Measurements from ENCODE around the gene KCNK16.

KCNK16 gene

DNA sequence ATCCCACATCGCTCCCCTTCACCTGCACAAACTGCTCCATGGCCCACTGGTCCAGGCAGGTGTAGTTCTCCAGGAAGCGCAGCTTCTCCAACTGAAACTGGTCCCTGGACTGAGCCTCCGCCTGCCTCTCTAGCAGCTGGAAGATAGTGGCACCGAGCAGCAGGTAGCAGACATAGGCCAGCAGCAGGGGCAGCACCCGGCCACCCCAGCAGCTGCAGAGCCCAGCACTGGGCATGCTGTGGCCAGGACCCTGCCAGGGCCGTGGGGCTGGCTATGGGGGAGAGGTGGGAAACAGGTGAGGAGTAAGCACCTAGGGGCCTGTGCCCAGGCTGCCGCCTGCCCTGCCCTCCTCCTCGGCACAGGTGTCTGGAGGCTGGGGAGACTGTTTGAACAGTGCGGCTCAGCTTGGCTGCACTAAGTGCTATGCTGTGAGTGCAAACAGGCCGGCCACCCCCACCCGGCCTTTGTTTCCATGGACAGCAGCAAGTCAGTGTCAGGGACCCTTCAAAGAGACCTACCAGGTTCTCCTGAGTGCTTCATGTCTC is at the start of gene KCNK16:
Gene KCNK16 (minus strand): TSS at position 397 of the 545 bp plus-strand sequence. CDS start 162 bp downstream, at position 235.
- no peak for DNase-seq

DNA sequence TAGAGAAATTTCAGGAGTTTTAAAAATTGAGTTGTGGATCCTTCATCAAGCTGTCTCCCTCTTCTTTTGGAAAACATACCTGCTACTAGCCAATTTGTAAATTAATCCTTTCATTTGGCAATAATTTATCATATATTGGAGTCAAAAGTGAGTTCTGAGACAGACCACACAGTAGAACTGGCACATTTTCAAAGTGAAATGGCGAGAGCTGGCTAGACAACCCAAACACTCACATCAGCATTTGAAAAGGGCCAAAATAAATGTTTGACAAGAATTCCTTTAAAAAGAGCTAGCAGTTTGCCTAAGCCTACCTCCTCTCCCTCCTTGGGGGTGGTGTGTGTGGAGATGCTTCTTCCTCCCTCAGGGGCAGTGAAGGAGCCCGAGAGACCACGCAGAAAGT is 47.9 kb upstream of the KCNK16 start:
- no peak for DNase-seq

DNA sequence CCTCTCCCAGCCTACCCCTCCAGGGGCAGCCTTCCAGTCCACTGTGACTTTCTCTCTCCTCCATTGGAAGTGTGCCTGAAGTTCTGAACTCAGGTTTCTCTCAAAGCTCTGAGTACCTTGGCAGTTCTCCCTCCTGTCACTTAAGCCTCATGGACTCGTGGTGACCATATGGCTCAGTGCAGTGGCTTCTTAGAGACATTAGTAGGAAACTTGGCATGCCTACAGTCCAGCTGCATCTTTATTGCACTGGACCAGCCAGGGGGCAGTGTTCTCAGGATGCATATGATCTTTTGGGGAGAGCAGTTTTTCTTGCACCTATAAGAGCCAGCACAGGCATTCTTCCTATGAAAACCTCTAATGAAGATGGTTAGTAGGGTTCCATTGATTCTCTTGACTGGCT is 47.5 kb upstream of the KCNK16 start:
- DNase-seq, result no peak

DNA sequence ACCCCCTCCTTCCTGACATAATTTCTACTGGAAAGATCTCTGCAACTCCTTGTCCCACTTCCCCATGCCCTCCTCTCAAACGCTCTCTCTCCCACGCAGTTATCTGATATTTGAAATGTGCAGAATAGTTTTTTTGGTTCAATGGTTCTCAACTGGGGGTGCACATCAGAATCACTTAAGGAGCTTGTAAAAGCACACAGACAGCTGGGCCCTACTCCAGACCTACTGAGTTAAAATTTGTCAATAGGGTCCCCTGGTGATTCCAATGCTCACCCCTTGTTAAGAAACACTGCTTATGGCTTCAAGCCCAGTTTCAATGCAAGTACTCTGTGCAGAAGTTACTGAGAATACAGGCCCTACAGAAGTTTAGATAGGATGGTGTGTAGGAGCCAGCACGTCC is 45.2 kb upstream of the KCNK16 start:
- DNase-seq, result no peak

DNA sequence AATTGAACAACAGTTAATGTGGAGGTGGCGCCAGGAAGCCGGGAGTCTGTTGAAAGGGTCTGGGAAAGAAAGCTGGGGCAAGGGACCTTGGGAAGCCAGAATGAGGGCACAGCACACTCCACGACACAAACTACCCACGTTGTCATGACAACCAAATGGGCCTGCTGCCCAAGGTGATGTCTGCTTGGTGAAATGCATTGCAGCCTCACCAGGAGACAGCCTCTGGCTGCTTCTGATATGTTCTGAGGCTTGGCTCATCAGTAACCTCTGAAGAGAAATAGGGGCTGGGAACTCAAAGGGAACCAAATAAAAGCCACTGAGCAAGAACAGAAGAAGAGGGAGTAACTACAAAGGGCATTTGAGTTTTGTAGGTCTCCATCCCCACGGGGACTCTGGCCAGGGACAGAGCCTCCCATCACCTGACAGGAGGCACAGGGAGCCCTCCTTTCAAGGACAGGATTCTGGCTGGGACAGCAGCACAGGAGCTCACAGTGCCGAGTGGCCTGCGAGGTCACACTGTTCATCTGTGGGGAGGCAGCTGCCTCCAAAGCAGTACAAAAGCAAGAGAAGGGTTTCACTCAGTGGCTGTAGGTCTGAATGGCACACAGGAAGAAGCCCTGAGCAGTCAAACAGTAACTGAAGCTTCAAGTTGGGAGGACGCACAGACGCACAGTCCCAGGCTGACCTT is 44.6 kb upstream of the KCNK16 start:
- DNase-seq, result peak; percentile 53

DNA sequence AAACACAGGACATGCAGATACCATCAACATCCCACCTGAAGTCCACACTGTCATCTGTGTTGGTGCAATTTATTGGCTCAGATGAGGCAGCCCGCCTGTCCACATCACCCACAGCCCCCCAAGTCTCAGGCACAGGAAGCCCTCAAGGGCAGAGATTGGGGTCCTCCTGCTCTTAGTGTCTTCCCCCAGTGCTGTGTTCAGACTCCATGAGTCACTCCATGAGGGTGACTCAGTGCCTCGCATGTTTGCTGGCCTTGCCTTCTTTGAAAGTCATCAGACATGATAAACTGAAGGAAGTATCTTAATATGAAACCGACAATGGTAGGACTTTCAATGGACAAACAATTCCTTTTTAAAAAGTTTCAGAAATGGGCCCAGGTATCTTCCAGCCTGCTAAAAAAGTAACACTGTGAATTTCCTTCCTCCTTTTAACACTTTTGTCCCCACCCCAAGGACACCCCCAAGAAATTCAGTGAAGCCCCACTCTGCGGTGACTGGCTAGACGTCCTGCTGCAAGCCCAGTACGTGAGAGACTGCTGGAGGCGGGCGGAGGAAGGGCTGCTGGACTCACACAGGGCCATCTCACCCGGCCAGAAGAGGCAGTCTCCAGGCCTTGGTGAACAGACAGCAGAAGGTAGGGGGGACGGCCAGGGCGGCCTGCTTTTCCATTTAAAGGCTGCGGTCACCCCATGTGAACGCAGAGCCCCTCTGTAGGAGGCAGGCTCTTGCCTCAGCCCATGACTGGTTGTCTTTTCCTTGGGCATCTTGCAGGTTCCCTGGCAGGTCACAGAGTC is 43.0 kb upstream of the KCNK16 start:
- peak; percentile 57 for DNase-seq

DNA sequence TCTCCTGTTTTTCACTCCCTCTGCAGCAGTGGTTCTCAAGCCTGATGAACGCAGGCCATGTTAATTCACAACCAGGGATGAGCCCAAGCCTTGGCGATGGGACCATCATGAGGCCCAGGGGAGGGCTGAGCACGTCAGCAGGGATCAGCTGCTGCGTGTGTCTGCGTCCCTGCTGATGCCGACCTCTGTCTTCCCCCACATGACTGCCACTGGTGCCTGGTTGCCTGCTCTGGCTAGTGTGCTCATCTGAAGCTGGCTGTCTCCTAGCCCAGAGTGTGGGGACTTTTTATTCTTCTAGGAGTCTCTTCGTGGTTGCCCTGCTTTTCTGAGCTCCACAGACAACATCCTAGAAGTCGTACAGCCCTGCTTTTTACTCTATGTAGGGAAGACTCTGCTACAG is 40.8 kb upstream of the KCNK16 start:
- peak; percentile 47 for DNase-seq

DNA sequence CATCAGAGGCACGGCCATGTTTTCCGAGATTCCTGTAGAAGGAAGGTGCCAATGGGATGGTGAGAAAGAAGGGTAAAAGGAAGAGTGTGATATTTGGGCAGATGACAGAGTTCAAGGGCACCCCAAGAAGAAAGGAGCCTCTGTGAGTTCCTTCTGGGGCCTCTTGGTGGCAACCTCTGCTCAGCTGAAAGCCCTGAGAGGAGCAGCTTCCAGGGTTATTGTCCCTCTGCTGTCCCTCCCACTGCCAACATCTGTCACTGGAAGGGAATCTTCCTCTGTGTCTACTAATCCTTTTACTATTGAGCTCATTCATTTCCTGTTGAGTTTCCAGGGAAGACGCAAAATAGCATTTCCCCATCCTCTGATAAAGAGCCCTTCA is 40.0 kb upstream of the KCNK16 start:
- peak; percentile 59 for DNase-seq

DNA sequence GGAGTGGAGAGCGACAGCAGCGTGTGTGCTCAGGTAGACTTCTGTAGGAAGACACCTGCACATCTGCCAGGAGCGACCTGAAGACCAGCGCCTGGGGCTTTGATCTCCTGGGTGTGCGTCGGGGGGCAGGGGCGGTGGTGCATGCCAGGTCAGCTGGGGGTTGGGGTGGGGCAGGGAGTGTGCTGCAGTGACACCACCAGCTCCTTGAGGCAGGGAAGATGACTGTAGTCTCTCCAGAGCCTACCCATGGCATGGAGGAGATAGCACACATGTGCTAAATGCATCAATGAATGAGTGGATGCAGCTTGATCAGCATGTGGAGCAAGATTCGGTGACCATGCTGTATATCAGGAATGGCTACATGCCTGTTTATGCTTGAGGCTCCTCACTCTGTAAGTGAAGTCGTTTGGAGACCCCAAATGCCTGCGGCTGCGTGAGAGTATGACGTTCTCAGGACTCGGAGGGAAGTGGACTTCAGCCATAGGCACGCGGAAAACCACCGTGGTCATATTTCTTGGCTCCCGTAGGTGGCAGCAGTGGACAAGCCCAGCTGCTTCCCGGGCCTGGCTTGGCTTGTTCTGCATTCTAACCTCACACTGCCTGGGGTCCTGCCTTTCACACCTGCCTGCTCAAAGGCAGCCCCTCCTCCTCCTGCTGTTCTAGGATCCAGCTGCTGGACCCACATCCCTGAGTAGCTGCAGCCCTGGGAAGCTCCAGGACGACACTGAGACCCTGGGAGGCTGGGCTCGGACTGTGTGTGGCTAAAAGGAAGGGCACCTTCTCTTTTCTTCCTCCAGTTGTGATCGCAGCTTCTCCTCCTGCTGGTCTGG is 39.4 kb upstream of the KCNK16 start:
- peak; percentile 92 for DNase-seq

DNA sequence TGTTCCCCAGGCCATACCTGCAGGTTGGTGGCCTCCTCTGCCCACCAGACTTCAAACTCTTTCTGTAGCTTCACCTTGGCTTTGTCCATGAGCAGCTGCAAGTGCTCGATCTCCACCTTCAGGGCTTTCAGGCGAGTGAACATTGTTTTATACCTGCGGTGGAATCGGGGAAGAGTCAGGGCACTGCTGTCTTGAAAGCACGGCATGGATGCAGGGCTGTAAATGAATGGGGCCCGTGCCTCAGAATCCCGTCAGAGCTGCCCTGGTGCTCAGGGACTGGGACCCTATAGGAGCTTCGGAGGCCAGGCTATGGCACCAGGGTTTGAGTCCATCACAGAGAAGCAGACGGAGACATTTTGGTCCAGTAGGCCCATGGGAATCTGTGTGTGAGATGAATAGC is 37.9 kb upstream of the KCNK16 start:
- peak; percentile 41 for DNase-seq

DNA sequence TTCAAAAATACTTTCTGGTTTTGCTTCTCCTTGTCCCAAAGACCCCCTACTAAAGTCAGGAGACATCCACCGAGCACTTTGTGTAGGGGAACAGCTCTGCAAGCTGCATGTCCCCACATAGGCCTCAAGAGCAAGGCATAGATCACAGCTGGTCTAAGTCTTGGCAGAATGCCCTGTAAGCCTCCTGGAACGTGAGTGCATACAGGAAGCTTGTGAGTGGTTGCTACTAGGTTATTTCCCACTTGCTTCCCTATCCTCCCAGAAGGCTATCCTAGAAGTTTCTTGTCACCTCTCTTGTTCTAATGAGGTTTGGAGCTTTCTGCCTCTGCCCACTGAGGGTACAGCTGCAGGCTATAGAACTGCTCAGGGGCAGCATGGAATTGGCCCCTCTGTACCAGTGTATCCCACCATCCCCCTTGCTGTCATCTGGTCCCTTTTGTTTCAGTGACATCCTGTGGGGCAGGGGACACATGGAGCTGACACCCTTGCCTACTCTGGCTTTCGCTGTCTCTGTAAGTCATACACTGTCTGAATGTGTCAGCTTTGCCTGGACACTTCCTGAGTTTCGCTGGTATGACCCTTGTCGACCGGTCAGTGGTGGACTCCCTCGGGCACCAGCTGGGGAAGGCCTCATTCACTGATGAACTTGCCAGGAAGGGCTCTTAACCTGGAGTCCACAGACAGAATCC is 35.6 kb upstream of the KCNK16 start:
- DNase-seq, result peak; percentile 37

DNA sequence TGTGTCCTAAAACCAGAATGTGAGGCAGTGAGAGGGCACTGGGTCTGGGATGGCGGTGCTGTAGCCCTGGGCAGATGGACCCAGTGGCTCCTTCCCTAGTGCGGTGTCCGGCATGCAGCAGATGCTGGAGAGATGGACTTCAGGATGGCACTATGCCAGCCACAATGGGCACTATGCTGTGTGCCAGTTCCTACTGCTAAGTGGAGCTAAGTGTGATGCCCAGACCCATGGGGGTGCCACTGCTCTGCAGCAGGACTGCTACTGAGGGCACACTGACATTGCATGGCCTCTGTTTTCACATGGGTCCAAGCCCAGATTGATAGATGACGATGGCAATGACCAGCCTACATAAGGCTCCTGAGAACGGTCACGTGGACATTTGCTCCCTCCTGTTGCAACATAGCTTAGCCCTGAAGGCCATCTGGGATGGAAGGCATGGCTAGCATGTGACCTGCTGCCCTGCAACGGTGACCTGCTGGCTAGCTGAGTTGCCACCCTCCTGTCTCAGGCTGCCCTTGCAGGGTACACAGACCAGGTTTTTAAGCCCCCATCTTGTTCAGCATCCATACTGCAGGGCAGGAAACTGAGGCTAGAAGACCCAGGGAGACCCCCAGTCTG is 31.3 kb upstream of the KCNK16 start:
- no peak for DNase-seq

DNA sequence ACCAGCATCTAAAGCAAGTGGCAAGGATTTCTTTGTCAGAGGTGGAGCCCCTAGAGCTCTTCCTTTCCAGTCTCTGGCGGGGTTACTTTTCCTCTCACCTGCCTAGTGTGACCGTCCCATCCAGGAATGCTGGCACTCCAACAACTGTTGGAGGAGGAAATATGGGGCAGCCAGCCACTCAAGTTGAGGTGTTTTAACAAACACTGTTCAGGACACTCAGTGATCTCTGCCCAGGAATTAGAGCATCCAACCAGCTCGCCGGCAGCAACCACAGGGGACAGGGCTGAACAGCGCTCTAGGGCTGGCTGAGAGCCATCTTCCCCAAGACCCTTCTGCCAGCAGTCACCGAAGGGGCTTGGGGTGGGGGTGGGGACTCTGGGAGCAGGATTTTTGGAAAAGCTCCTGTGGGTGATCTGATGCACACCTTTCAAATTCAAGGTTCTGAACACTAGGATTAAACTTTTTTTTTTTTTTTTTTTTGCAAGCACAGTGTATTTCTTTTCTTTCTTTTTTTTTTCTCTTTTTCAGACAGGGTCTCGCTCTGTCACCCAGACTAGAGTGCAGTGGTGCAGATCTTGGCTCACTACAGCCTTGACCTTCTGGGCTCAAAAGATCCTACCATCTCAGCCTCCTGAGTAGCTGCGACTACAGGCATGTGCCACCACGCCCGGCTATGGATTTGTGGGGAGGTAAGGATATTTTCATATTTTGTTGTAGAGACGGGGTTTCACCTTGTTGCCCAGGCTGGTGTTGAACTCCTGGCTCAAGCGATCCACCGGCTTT is 28.4 kb upstream of the KCNK16 start:
- DNase-seq, result no peak

DNA sequence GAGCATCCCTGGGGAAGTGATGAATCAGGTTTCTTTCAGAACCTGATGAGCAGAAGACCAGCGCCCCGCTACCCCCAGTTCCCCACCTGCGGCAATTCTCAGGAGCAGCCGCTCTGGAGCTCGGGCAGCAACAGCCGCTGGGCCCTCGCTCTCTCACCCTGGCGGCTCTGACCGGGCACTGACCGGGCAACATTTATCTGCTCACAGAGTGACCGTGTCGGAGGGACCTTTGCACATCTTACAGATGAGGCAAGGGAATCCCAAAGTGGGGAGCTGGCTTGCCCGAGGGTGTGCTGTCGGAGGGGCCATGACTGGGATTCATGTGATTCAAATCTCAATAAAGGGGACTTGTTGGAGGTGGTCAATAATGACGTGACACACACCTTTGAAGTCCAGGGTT is 26.2 kb upstream of the KCNK16 start:
- DNase-seq, result no peak

DNA sequence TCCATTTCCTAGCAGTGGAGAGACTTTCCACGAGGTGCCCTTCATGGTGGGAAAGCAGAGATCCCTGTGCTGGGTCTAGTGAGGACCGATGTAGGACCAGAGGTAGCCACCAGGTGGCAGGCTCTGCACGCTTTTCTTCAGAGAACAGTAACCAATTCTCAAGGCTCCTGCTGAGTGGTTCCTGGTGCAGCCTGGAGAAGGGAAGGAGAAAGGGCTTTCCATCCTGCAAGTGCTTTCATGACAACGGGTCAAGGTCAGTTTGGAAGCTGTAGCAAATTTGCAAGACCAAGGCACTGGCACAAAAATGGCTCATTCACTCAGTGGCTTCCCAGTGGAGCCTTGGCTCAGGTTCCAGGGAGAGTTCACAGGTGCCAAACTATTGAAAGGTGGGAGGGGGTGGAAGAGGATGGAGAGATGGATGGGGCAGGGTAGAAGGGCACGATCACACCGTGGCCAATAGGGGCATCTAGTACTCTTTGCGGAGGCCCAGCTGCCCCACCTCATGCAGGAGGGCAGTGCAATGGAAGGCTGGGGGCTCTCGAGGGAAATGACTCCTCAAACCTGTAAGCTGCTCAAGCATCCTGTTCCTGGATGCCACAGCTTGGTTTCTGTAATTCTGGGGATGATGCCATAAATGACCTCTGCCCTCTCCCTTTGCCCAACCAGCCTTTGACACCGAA is 25.5 kb upstream of the KCNK16 start:
- DNase-seq, result peak; percentile 85

DNA sequence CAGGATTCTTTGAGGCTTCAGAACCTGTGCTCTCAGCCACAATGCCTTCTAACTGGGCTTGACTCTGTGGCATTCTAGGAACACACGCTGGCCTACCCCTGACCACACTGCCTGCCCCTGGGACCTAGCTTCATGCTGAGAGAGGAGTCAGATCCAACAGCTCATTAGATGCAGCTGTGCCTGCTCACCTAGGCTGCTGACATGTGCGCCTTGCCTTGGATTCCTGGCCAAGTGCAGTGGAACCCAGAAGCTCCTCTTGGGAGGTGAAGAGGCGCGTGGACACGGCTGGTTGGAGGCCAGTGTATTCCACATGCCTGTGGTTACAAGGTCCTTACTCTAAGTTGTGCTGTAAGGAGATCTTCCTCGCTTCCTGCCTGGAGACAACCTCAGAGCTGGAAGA is 24.7 kb upstream of the KCNK16 start:
- DNase-seq, result no peak

DNA sequence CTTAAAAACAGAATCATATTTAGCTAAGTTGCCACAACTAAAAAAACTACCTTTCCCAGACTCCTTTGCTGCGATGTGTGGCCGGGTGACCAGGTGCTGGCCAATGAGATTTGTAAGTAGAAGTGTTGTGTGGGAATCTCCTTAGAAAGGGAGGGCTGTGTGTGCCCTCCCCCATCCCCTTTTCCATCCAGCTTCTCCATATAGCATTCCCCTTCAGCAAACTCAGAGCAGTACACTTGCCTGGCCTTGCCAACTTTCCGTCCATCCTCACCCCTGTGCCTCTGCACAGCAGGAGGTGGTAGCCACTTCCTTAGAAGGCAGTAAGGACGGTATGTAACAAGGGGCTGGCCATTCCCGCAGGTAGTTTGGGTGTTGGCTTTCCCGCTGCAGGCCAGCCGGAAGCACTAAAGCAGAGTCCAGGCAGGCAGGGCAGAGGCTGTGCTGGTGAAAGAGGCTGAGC is 22.3 kb upstream of the KCNK16 start:
- no peak for DNase-seq

DNA sequence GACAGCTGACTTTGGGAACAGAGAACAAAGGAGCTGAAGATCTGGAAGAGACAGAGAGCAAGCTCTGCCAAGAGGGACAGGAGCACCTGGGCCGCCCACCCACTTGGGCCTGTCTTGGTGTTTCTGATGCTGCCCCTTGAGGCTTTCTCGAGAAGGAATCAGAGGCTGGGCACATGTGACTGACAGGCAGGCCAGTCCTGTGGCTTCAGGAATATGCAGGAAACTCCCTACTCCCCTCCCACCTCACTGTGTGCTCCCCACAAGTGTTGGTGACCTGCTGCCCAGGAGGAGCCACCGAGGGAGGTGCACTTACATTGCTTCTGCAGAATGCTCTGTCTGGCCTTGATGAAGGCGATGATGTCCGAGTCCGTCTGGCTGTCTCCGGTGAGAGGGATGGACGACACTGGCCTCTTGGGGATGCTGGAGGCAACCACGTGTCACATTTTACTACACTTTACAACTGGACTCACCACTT is 20.9 kb upstream of the KCNK16 start:
- DNase-seq, result no peak

DNA sequence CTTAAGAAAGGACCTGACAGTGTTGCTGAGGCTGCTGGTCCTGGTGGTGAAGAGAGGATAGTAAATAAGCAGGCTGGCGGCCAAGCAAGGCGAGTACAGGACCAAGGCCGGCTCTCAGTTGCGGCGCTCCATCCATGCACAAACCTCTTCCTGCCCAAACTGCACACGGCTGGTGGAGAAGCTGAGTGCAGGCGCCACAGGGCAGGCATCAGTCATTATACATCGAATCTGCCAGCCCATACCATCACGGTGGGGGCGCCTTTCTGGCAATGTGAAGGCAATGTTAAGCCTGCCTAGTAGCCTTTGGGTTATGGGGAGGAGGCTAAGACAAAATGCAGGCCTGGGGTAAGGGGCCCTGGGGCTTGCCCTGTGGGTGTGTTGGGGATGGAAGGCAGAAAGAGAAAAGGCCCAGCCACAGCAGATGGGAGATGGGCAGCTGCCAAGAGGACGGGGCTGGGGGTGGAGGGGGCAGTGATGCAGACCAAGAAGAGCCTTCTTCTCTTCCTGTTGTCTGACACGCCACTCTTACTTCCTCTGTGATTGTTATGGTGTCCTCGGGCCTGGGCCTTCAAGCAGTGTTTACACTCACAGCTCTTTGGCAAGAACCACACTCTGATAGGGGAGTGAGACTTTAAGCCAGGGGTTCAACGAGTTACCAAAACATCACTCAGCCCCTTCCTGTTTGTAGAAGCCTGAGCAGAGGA is 20.3 kb upstream of the KCNK16 start:
- no peak for DNase-seq

DNA sequence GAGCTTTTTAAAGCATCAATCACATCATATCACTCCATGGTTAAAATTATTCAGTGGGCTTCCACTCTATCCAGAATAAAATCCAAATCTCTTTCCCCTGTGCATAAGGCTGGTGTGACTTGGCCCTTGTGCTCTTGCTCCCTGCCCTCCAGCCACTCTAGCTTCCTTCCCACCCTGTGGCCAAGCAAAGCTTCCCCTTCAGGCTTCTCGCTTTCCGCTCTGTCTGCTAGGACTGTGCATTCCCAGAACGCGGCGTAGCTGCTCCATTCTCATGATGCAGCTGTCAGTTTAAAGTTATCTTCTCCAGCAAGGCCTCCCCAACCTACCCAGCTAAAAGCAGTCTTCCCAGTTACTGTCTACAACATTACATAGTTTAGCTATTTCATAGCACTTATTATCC is 19.4 kb upstream of the KCNK16 start:
- DNase-seq, result no peak

Measured in islet precursor cell (in vitro differentiated cells).